ENCODE data around the gene MEDAG.
"Not testable (repeated sequence)": the region's sequence is repeated elsewhere in the genome, so short reads cannot be mapped to it uniquely, and the experiment has no call there.

The MEDAG gene

GRCh38 chr13:30920162-30920909 is 14.3 kb downstream of the MEDAG start:
- no peak overlapping the region for H3K27ac ChIP-seq
- no peak for TF ChIP-seq ZFX (IDR thresholded peaks at IDR 0.05)
- TF ChIP-seq CTCF (conservative IDR thresholded peaks at IDR 0.05), result no peak

GRCh38 chr13:30923418-30923817 is 17.3 kb downstream of the MEDAG start:
- H3K27ac ChIP-seq, result no peak overlapping the region
- TF ChIP-seq ZFX (IDR thresholded peaks at IDR 0.05) (no peak), CTCF (conservative IDR thresholded peaks at IDR 0.05) (no peak)

- TF ChIP-seq ZFX (IDR thresholded peaks at IDR 0.05), result no peak; the same call in 1 of the 2 replicates
- no peak for TF ChIP-seq CTCF (conservative IDR thresholded peaks at IDR 0.05)
- H3K27ac ChIP-seq, result no peak overlapping the region
These were observed 18.6 kb downstream of the MEDAG start for GRCh38 chr13:30924721-30925120.

GRCh38 chr13:30925429-30925828 is 19.4 kb downstream of the MEDAG start:
- no peak for TF ChIP-seq CTCF (conservative IDR thresholded peaks at IDR 0.05)
- no peak for TF ChIP-seq ZFX (IDR thresholded peaks at IDR 0.05)
- no peak overlapping the region for H3K27ac ChIP-seq

- TF ChIP-seq ZFX (IDR thresholded peaks at IDR 0.05) (no peak), CTCF (conservative IDR thresholded peaks at IDR 0.05) (no peak)
- H3K27ac ChIP-seq, result no peak overlapping the region
These were observed 20.7 kb downstream of the MEDAG start for GRCh38 chr13:30926781-30927180.

- H3K27ac ChIP-seq, result not testable (repeated sequence)
These were observed 21.1 kb downstream of the MEDAG start for GRCh38 chr13:30927188-30927587.

- TF ChIP-seq CTCF (conservative IDR thresholded peaks at IDR 0.05) (no peak), ZFX (IDR thresholded peaks at IDR 0.05) (no peak)
- no peak overlapping the region for H3K27ac ChIP-seq
These were observed 21.5 kb downstream of the MEDAG start for GRCh38 chr13:30927595-30927994.

- TF ChIP-seq CTCF (conservative IDR thresholded peaks at IDR 0.05), result no peak
- TF ChIP-seq ZFX (IDR thresholded peaks at IDR 0.05), result no peak
- H3K27ac ChIP-seq, result no peak overlapping the region
These were observed 22.9 kb downstream of the MEDAG start for GRCh38 chr13:30928978-30929377.

Measured in C4-2B (cell line).